Neural cell (in vitro differentiated cells): ENCODE data around the gene DROSHA. TPM values are rescaled to one million over a fixed set of nuclear protein-coding genes. Genes with fewer than 3 reads are reported as not detected.

ENCODE experiments used
- H2AFZ ChIP-seq: fragments of 200-600, 300-800 bp; sonication (generic), shearing (Covaris generic); 2 replicates; pipeline ENCODE4 v1.6.0; 2014; ENCODE audit warnings: low read depth, mild to moderate bottlenecking, antibody characterized with exemption, low read length, moderate library complexity
- H3F3A ChIP-seq: fragments of 200-600 bp; shearing (Covaris generic); 2 replicates; pipeline ENCODE4 v1.6.1; 2016; ENCODE audit warnings: mild to moderate bottlenecking, moderate library complexity, mixed read lengths, antibody characterized with exemption, low read length; ENCODE audit not compliant: insufficient read depth, poor library complexity, severe bottlenecking
- H3K27ac ChIP-seq: fragments of 200-600, 300-800 bp; sonication (generic), shearing (Covaris generic); 2 replicates; pipeline ENCODE4 v1.5.1; 2014; ENCODE audit warnings: mild to moderate bottlenecking, low read length, moderate library complexity
- H3K27me3 ChIP-seq: fragments of 300-800, 200-600 bp; sonication (generic), shearing (Covaris generic); 2 replicates; pipeline ENCODE4 v1.6.0; 2014; ENCODE audit warnings: mild to moderate bottlenecking, low read depth, low read length, moderate library complexity; ENCODE audit not compliant: insufficient read depth
- H3K36me3 ChIP-seq: fragments of 300-800, 200-600 bp; sonication (generic), shearing (Covaris generic); 2 replicates; pipeline ENCODE4 v1.5.1; 2014; ENCODE audit warnings: mild to moderate bottlenecking, antibody characterized with exemption, low read length, moderate library complexity; ENCODE audit not compliant: insufficient read depth
- H3K4me2 ChIP-seq: fragments of 300-800, 200-600 bp; sonication (generic), shearing (Covaris generic); 2 replicates; pipeline ENCODE4 v1.6.0; 2014; ENCODE audit warnings: mild to moderate bottlenecking, low read length
- H3K4me3 ChIP-seq: fragments of 300-800, 200-600 bp; sonication (generic), shearing (Covaris generic); 2 replicates; pipeline ENCODE4 v1.5.1; 2014; ENCODE audit warnings: mild to moderate bottlenecking, low read length, moderate library complexity
- H3K79me2 ChIP-seq: fragments of 200-600 bp; shearing (Covaris generic); replicated peaks from 2 replicates; pipeline ENCODE4 v1.6.0; 2014; ENCODE audit warnings: mild to moderate bottlenecking, low read length, moderate library complexity; ENCODE audit not compliant: insufficient read depth
- H3K9ac ChIP-seq: fragments of 300-800, 200-600 bp; sonication (generic), shearing (Covaris generic); 2 replicates; pipeline ENCODE4 v1.6.1; 2016; ENCODE audit warnings: mild to moderate bottlenecking, low read length, mixed read lengths
- H3K9me2 ChIP-seq: fragments of 200-600 bp; shearing (Covaris generic); 2 replicates; pipeline ENCODE4 v1.6.1; 2016; ENCODE audit warnings: mild to moderate bottlenecking, low read length, mixed read lengths; ENCODE audit not compliant: insufficient read depth
- H3K9me3 ChIP-seq: fragments of 200-600, 300-800 bp; sonication (generic), shearing (Covaris generic); 2 replicates; pipeline ENCODE4 v1.6.1; 2016; ENCODE audit warnings: mild to moderate bottlenecking, mixed run types, low read length, moderate library complexity, mixed read lengths
- H4K20me1 ChIP-seq: fragments of 200-600 bp; shearing (Covaris generic); 2 replicates; pipeline ENCODE4 v1.6.1; 2016; ENCODE audit warnings: mild to moderate bottlenecking, mixed run types; ENCODE audit not compliant: insufficient read depth
- EP300 ChIP-seq: fragments of 450-650 bp; conservative IDR thresholded peaks from 2 replicates; pipeline ENCODE4 v1.6.1; 2014; ENCODE audit warnings: antibody characterized with exemption, mild to moderate bottlenecking, moderate library complexity; ENCODE audit not compliant: poor library complexity, severe bottlenecking
- EZH2 ChIP-seq: fragments of 200-600, 300-800 bp; shearing (Covaris generic), sonication (generic); IDR thresholded peaks from 2 replicates; pipeline ENCODE4 v1.6.1; 2014; ENCODE audit warnings: antibody characterized with exemption, low read length, borderline replicate concordance, mild to moderate bottlenecking; ENCODE audit not compliant: insufficient read depth, poor library complexity, severe bottlenecking
- MXI1 ChIP-seq: fragments of 450-650 bp; conservative IDR thresholded peaks from 2 replicates; pipeline ENCODE4 v1.6.1; 2014; ENCODE audit warnings: antibody characterized with exemption, mild to moderate bottlenecking; ENCODE audit not compliant: poor library complexity, severe bottlenecking
- POLR2AphosphoS5 ChIP-seq: IDR thresholded peaks from 2 replicates; pipeline ENCODE4 v1.6.1; 2012
- REST ChIP-seq: IDR thresholded peaks from 2 replicates; pipeline ENCODE4 v1.6.1; 2012; ENCODE audit warnings: borderline replicate concordance
- SMC3 ChIP-seq: fragments of 450-650 bp; conservative IDR thresholded peaks from 2 replicates; pipeline ENCODE4 v1.6.1; 2014; ENCODE audit warnings: antibody characterized with exemption, mild to moderate bottlenecking, moderate library complexity; ENCODE audit not compliant: poor library complexity
- TAF1 ChIP-seq: IDR thresholded peaks from 2 replicates; pipeline ENCODE4 v1.6.1; 2012; ENCODE audit warnings: low read depth
- polyA plus RNA-seq: library from polyadenylated mRNA; depleted of rRNA; stranded (reverse); fragments of >200 nt; gene quantifications from 2 replicates; pipeline ENCODE4 v1.2.3, GENCODE V29; 2014
- TF ChIP-seq, protein P1 (sequence below): fragments of 450-650 bp; IDR thresholded peaks from 2 replicates; pipeline ENCODE4 v1.5.1; 2014; ENCODE audit warnings: antibody characterized with exemption, mild to moderate bottlenecking, moderate library complexity; ENCODE audit not compliant: poor library complexity, severe bottlenecking

DROSHA gene
- polyA plus RNA-seq, 1 donor from 2014 or later, result 88.5 TPM

DNA sequence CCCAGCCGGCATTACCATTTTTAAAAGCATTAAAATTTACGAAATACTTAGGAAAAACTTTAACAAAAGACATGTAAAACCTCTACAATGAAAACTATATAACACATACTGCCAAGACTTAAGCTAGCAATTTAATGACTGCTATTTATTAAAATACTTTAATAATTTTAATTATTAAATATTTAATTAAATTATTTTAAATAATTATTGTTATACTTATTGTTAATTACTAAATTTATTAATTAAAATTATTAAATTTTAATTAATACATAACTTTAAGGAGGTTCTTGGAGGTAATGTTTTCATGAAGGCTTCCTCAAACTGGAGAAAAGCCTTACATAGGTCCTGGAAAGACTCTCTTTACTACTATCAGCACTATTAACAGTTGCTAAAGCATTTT, 47.7 kb upstream of the DROSHA start:
- no peaks in the 10 kb centered on the region for H3K9me2 ChIP-seq
- H2AFZ ChIP-seq, result no peak overlapping the region
- no peaks in the 10 kb centered on the region for H4K20me1 ChIP-seq
- H3K4me2 ChIP-seq, result no peak overlapping the region
- no peak overlapping the region for H3K4me3 ChIP-seq
- H3K9me3 ChIP-seq, result no peaks in the 10 kb centered on the region
- no peak overlapping the region for H3K9ac ChIP-seq
- no peaks in the 10 kb centered on the region for H3K27me3 ChIP-seq
- H3K27ac ChIP-seq, result no peak overlapping the region
- no peaks in the 10 kb centered on the region for H3F3A ChIP-seq
- no peak for TF ChIP-seq EP300
- TF ChIP-seq, protein P1, sequence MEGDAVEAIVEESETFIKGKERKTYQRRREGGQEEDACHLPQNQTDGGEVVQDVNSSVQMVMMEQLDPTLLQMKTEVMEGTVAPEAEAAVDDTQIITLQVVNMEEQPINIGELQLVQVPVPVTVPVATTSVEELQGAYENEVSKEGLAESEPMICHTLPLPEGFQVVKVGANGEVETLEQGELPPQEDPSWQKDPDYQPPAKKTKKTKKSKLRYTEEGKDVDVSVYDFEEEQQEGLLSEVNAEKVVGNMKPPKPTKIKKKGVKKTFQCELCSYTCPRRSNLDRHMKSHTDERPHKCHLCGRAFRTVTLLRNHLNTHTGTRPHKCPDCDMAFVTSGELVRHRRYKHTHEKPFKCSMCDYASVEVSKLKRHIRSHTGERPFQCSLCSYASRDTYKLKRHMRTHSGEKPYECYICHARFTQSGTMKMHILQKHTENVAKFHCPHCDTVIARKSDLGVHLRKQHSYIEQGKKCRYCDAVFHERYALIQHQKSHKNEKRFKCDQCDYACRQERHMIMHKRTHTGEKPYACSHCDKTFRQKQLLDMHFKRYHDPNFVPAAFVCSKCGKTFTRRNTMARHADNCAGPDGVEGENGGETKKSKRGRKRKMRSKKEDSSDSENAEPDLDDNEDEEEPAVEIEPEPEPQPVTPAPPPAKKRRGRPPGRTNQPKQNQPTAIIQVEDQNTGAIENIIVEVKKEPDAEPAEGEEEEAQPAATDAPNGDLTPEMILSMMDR, result no peak
- no peak for TF ChIP-seq SMC3
- no peak for TF ChIP-seq MXI1
- TF ChIP-seq EZH2, result no peak
- TF ChIP-seq POLR2AphosphoS5, result no peak
- H3K79me2 ChIP-seq, result no peaks in the 10 kb centered on the region
- no peaks in the 10 kb centered on the region for H3K36me3 ChIP-seq

DNA sequence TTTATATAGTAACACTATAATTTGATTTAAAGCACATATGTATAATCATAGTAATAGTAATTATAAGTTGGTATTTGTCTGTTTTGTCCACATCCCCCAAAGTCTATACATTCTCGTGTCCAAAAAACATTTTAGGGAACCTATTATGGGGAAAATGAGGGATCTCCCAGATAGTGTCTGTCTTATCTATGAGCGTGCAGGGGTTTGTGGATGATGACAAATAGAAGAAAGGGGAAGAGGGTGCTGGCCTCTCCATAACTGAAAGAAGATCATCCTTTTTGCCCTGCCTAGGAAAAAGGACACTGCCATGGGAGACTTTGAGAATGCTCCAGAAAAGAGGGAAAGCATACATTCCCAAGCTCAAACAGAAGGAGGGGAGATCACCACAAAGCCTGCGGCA, 45.5 kb upstream of the DROSHA start:
- Histone ChIP-seq H3K79me2 (no peaks in the 10 kb centered on the region), H3K9ac (no peak overlapping the region), H3K4me3 (no peak overlapping the region), H2AFZ (no peak overlapping the region), H3K27ac (no peak overlapping the region), H3K9me2 (no peaks in the 10 kb centered on the region), H3K27me3 (no peaks in the 10 kb centered on the region), H3F3A (no peaks in the 10 kb centered on the region), H3K4me2 (no peak overlapping the region), H3K36me3 (no peaks in the 10 kb centered on the region), H4K20me1 (no peaks in the 10 kb centered on the region), H3K9me3 (no peaks in the 10 kb centered on the region)
- TF ChIP-seq, protein P1, result no peak
- TF ChIP-seq TAF1, result no peak
- no peak for TF ChIP-seq REST
- no peak for TF ChIP-seq SMC3
- no peak for TF ChIP-seq EZH2
- no peak for TF ChIP-seq MXI1
